HepG2 (cell line): ENCODE results near the gene PRDM9.

Source experiments
- CTCF ChIP-seq: sonication (generic); formaldehyde crosslinking; IDR thresholded peaks from 2 replicates; pipeline ENCODE4 v1.5.0; 2020; ENCODE audit warnings: mild to moderate bottlenecking, missing genetic modification reagents, moderate library complexity
- ELK4 ChIP-seq: sonication (generic); formaldehyde crosslinking; IDR thresholded peaks from 2 replicates; pipeline ENCODE4 v1.9.0; 2021; ENCODE audit warnings: missing genetic modification reagents, borderline replicate concordance
- HOXA7 ChIP-seq: sonication (generic); formaldehyde crosslinking; IDR thresholded peaks from 2 replicates; pipeline ENCODE4 v1.8.1; 2022; ENCODE audit warnings: mild to moderate bottlenecking, missing genetic modification reagents, moderate library complexity
- MTA3 ChIP-seq: sonication (generic); formaldehyde crosslinking; IDR thresholded peaks from 2 replicates; pipeline ENCODE4 v1.4.0; 2020; ENCODE audit warnings: missing genetic modification reagents
- PATZ1 ChIP-seq: sonication (generic); formaldehyde crosslinking; IDR thresholded peaks from 2 replicates; pipeline ENCODE4 v1.4.0; 2020; ENCODE audit warnings: missing genetic modification reagents
- POLR2AphosphoS5 ChIP-seq: IDR thresholded peaks from 2 replicates; pipeline ENCODE4 v1.6.1; 2012; ENCODE audit warnings: low read depth, low read length
- SKI ChIP-seq: fragments of 450-650 bp; IDR thresholded peaks from one replicate; pipeline ENCODE4 v1.6.1; 2018; ENCODE audit warnings: mild to moderate bottlenecking; ENCODE audit not compliant: partially characterized antibody
- SUZ12 ChIP-seq: fragments of 150-350 bp; IDR thresholded peaks from 2 replicates; pipeline ENCODE4 v1.6.1; 2014; ENCODE audit warnings: low read depth, low read length
- ZBTB1 ChIP-seq: sonication (generic); formaldehyde crosslinking; IDR thresholded peaks from 2 replicates; pipeline ENCODE4 v1.4.0; 2020; ENCODE audit warnings: missing genetic modification reagents, borderline replicate concordance
- ZBTB4 ChIP-seq: sonication (generic); formaldehyde crosslinking; IDR thresholded peaks from 2 replicates; pipeline ENCODE4 v1.4.0; 2020; ENCODE audit warnings: missing genetic modification reagents, mild to moderate bottlenecking, borderline replicate concordance
- ZNF354B ChIP-seq: sonication (generic); formaldehyde crosslinking; IDR thresholded peaks from 2 replicates; pipeline ENCODE4 v1.8.0; 2022; ENCODE audit warnings: mild to moderate bottlenecking, missing genetic modification reagents
- ZNF383 ChIP-seq: sonication (generic); formaldehyde crosslinking; IDR thresholded peaks from 2 replicates; pipeline ENCODE4 v1.4.0; 2020; ENCODE audit warnings: missing genetic modification reagents, mild to moderate bottlenecking, borderline replicate concordance
- ZNF761 ChIP-seq: sonication (generic); formaldehyde crosslinking; conservative IDR thresholded peaks from 2 replicates; pipeline ENCODE4 v1.4.0; 2020; ENCODE audit warnings: mild to moderate bottlenecking, missing genetic modification reagents

- TF ChIP-seq SUZ12 = no peak
- TF ChIP-seq PATZ1 (CRISPR knock-in tag) = no peak
- no peak for TF ChIP-seq ZNF761 (CRISPR knock-in tag)
- TF ChIP-seq CTCF (CRISPR knock-in tag) = no peak
- no peak for TF ChIP-seq HOXA7 (CRISPR knock-in tag)
- no peak for TF ChIP-seq ZBTB4 (CRISPR knock-in tag)
- TF ChIP-seq ZNF354B (CRISPR knock-in tag) = no peak
- no peak for TF ChIP-seq ZBTB1 (CRISPR knock-in tag)
- TF ChIP-seq MTA3 (CRISPR knock-in tag) = no peak
- TF ChIP-seq ELK4 (CRISPR knock-in tag) = no peak
- TF ChIP-seq POLR2AphosphoS5 = no peak
- TF ChIP-seq ZNF383 (CRISPR knock-in tag) = no peak
- no peak for TF ChIP-seq SKI
Observed at GRCh38 chr5:23530571-23530970, 23.2 kb downstream of the PRDM9 start.
